IMR-90 (cell line): ENCODE data around the gene KCNAB2. TPM values are rescaled to one million over a fixed set of nuclear protein-coding genes. Genes with fewer than 3 reads are reported as not detected.

ENCODE experiments used
- ATAC-seq: fragments of 200-7000 bp; cut with Tn5 transposase; 2 replicates; pipeline ENCODE4 v1.9.1; 2020; ENCODE audit warnings: low read depth, mild to moderate bottlenecking, moderate library complexity
- BruUV-seq: library from RNA; stranded (reverse); fragments of 400-500 nt; replicated peaks from 2 replicates; lab custom pipeline; 2021; lab: Mats Ljungman, UMichigan
- CTCF ChIA-PET: fragments of 300-600 bp; formaldehyde crosslinking; extraction: SDS; loops from one replicate; lab custom pipeline; 2021; ENCODE audit warnings: antibody characterized with exemption; lab: Yijun Ruan, JAX
- POLR2A ChIA-PET: fragments of 300-600 bp; sonication (Branson Sonifier 250); formaldehyde crosslinking; loops from one replicate; lab custom pipeline; 2022; ENCODE audit warnings: antibody characterized with exemption; ENCODE audit not compliant: unreplicated experiment; lab: Charles Lee
- DNase-seq: peaks from one replicate; pipeline ENCODE4 v3.0.0; 2013
- H2AFZ ChIP-seq: replicated peaks from 2 replicates; pipeline ENCODE3; 2013; ENCODE audit warnings: low read length, mild to moderate bottlenecking; ENCODE audit not compliant: poor library complexity
- H2AK5ac ChIP-seq: 2 replicates; pipeline ENCODE4 v1.6.1; 2013; ENCODE audit warnings: low read depth, low read length, inconsistent platforms
- H2AK9ac ChIP-seq: replicated peaks from 2 replicates; pipeline ENCODE3; 2013; ENCODE audit warnings: mild to moderate bottlenecking, low read depth, low read length, moderate library complexity; ENCODE audit not compliant: poor library complexity
- H2BK120ac ChIP-seq: 2 replicates; pipeline ENCODE4 v1.6.1; 2013; ENCODE audit warnings: low read depth, low read length, inconsistent platforms
- H2BK15ac ChIP-seq: 3 replicates; pipeline ENCODE4 v1.6.1; 2013; ENCODE audit warnings: low read depth, low read length, inconsistent platforms
- H2BK20ac ChIP-seq: 2 replicates; pipeline ENCODE4 v1.6.1; 2013; ENCODE audit warnings: low read depth, mild to moderate bottlenecking, inconsistent platforms, low read length, moderate library complexity
- H2BK5ac ChIP-seq: 2 replicates; pipeline ENCODE4 v1.6.1; 2013; ENCODE audit warnings: mild to moderate bottlenecking, low read depth, low read length, inconsistent platforms; ENCODE audit not compliant: poor library complexity, severe bottlenecking
- H3K14ac ChIP-seq: replicated peaks from 2 replicates; pipeline ENCODE4 v1.6.1; 2013; ENCODE audit warnings: low read depth, low read length, inconsistent platforms
- H3K18ac ChIP-seq: 2 replicates; pipeline ENCODE4 v1.6.1; 2013; ENCODE audit warnings: low read depth, low read length, control low read depth
- H3K23ac ChIP-seq: 2 replicates; pipeline ENCODE4 v1.6.1; 2013; ENCODE audit warnings: low read depth, low read length, inconsistent platforms
- H3K27ac ChIP-seq: 2 replicates; pipeline ENCODE4 v1.5.1; 2013; ENCODE audit warnings: mild to moderate bottlenecking, control low read depth, low read length; ENCODE audit not compliant: insufficient read depth
- H3K27me3 ChIP-seq: 2 replicates; pipeline ENCODE4 v1.6.1; 2013; ENCODE audit warnings: low read length; ENCODE audit not compliant: control insufficient read depth, insufficient read depth
- H3K36me3 ChIP-seq: 2 replicates; pipeline ENCODE4 v1.6.1; 2013; ENCODE audit warnings: low read length, mixed read lengths; ENCODE audit not compliant: control insufficient read depth, insufficient read depth
- H3K4ac ChIP-seq: 2 replicates; pipeline ENCODE4 v1.6.1; 2013; ENCODE audit warnings: low read depth, low read length, inconsistent platforms
- H3K4me1 ChIP-seq: 2 replicates; pipeline ENCODE4 v1.6.1; 2013; ENCODE audit warnings: low read length, mixed read lengths; ENCODE audit not compliant: control insufficient read depth, insufficient read depth
- H3K4me2 ChIP-seq: 2 replicates; pipeline ENCODE4 v1.6.1; 2013; ENCODE audit warnings: low read depth, mild to moderate bottlenecking, control low read depth, low read length, moderate library complexity
- H3K4me3 ChIP-seq: 2 replicates; pipeline ENCODE4 v1.5.1; 2013; ENCODE audit warnings: low read depth, mild to moderate bottlenecking, control low read depth, low read length, moderate library complexity; ENCODE audit not compliant: insufficient read depth
- H3K56ac ChIP-seq: 2 replicates; pipeline ENCODE4 v1.6.1; 2013; ENCODE audit warnings: low read length, inconsistent platforms; ENCODE audit not compliant: insufficient read depth; ENCODE audit errors: extremely low read depth
- H3K79me1 ChIP-seq, 2 experiments: 2 replicates each; pipeline ENCODE4 v1.6.1; 2013; ENCODE audit warnings: low read length in 2 of 2, inconsistent platforms in 1 of 2, low read depth in 1 of 2
- H3K9ac ChIP-seq: 2 replicates; pipeline ENCODE4 v1.6.1; 2013; ENCODE audit warnings: low read depth, low read length, control low read depth
- H3K9me1 ChIP-seq: 2 replicates; pipeline ENCODE4 v1.6.1; 2013; ENCODE audit warnings: low read length, inconsistent platforms; ENCODE audit not compliant: insufficient read depth
- H3K9me3 ChIP-seq: 2 replicates; pipeline ENCODE4 v1.6.1; 2013; ENCODE audit warnings: low read length; ENCODE audit not compliant: control insufficient read depth, insufficient read depth
- H4K20me1 ChIP-seq: 2 replicates; pipeline ENCODE4 v1.6.1; 2013; ENCODE audit warnings: low read length, inconsistent platforms; ENCODE audit not compliant: insufficient read depth
- H4K5ac ChIP-seq: 2 replicates; pipeline ENCODE4 v1.6.1; 2013; ENCODE audit warnings: mild to moderate bottlenecking, low read depth, low read length, control low read depth
- H4K8ac ChIP-seq, 2 experiments: 2 replicates each; pipeline ENCODE4 v1.6.1; 2013; ENCODE audit warnings: low read depth in 2 of 2, low read length in 2 of 2, control low read depth in 1 of 2, inconsistent platforms in 1 of 2
- H4K91ac ChIP-seq: 2 replicates; pipeline ENCODE4 v1.6.1; 2013; ENCODE audit warnings: low read depth, low read length, inconsistent platforms; ENCODE audit not compliant: insufficient read depth
- BHLHE40 ChIP-seq: fragments of 150-350 bp; IDR thresholded peaks from 2 replicates; pipeline ENCODE4 v1.6.1; 2016; ENCODE audit warnings: mild to moderate bottlenecking, low read depth, low read length
- CEBPB ChIP-seq: IDR thresholded peaks from 2 replicates; pipeline ENCODE4 v1.6.1; 2012; ENCODE audit warnings: low read depth, low read length, improper control_type of control experiment
- FOS ChIP-seq: fragments of 150-350 bp; IDR thresholded peaks from 2 replicates; pipeline ENCODE4 v1.6.1; 2016; ENCODE audit warnings: low read depth, low read length
- MXI1 ChIP-seq: IDR thresholded peaks from 2 replicates; pipeline ENCODE4 v1.6.1; 2012; ENCODE audit warnings: low read depth, mild to moderate bottlenecking, low read length, moderate library complexity, borderline replicate concordance
- RAD21 ChIP-seq: IDR thresholded peaks from 2 replicates; pipeline ENCODE4 v1.6.1; 2012; ENCODE audit warnings: low read length, improper control_type of control experiment
- RCOR1 ChIP-seq: IDR thresholded peaks from 2 replicates; pipeline ENCODE4 v1.6.1; 2012; ENCODE audit warnings: mild to moderate bottlenecking, low read length, improper control_type of control experiment; ENCODE audit not compliant: insufficient replicate concordance
- SMC3 ChIP-seq: fragments of 150-350 bp; IDR thresholded peaks from 2 replicates; pipeline ENCODE4 v1.6.1; 2016; ENCODE audit warnings: low read depth, mild to moderate bottlenecking, antibody characterized with exemption, low read length, moderate library complexity
- USF2 ChIP-seq: fragments of 150-350 bp; IDR thresholded peaks from 2 replicates; pipeline ENCODE4 v1.6.1; 2017; ENCODE audit warnings: mild to moderate bottlenecking, antibody characterized with exemption, low read length, low read depth
- WGBS, 2 experiments: methylation state at CpG; one replicate each; pipeline versions ENCODE4 v1.1.5 to v1.1.7; 2013; ENCODE audit warnings: missing lambda C conversion rate in 2 of 2; ENCODE audit not compliant: insufficient read length in 1 of 2; ENCODE audit errors: extremely low coverage in 2 of 2; 5-methylcytosine and 5-hydroxymethylcytosine counted together
- dilution Hi-C: fragments of 300-500 bp; cut with HindIII; formaldehyde crosslinking; loops from one replicate; pipeline ENCODE4 v1.14.3; 2018; ENCODE audit warnings: low sequenced_read_pairs; ENCODE audit not compliant: unreplicated experiment
- in situ Hi-C: fragments of 300-500 bp; cut with MboI; formaldehyde crosslinking; loops from 3 replicates; pipeline ENCODE4 v1.14.3; 2019; ENCODE audit warnings: low sequenced_read_pairs, inconsistent platforms, mixed read lengths
- intact Hi-C: fragments of 100-400 bp; cut with micrococcal nuclease; formaldehyde crosslinking; loops from 2 replicates; pipeline ENCODE4 v1.10.0; 2022
- polyA plus RNA-seq, 3 experiments: library from polyadenylated mRNA; depleted of rRNA; stranded (reverse); fragments of >200 nt; gene quantifications; 2 replicates each; pipeline ENCODE4 v1.2.3, GENCODE V29; 2012; ENCODE audit warnings: low replicate concordance in 1 of 3
- total RNA-seq: library from RNA; depleted of rRNA; stranded (reverse); fragments of >200 nt; gene quantifications from 2 replicates; pipeline ENCODE4 v1.2.3, GENCODE V29; 2012
- TF ChIP-seq, protein P1 (sequence below): fragments of 150-350 bp; IDR thresholded peaks from 2 replicates; pipeline ENCODE4 v1.6.1; 2016; ENCODE audit warnings: low read depth, mild to moderate bottlenecking, low read length, moderate library complexity, borderline replicate concordance
- TF ChIP-seq, protein P2 (sequence below): conservative IDR thresholded peaks from 2 replicates; pipeline ENCODE4 v1.5.1; 2012; ENCODE audit warnings: mild to moderate bottlenecking, low read depth, low read length, improper control_type of control experiment

KCNAB2 gene
- total and polyA plus RNA-seq, 2 of the 4 experiments (the other 2 are of a cell fraction) = 1.3 to 4.2 TPM

DNA sequence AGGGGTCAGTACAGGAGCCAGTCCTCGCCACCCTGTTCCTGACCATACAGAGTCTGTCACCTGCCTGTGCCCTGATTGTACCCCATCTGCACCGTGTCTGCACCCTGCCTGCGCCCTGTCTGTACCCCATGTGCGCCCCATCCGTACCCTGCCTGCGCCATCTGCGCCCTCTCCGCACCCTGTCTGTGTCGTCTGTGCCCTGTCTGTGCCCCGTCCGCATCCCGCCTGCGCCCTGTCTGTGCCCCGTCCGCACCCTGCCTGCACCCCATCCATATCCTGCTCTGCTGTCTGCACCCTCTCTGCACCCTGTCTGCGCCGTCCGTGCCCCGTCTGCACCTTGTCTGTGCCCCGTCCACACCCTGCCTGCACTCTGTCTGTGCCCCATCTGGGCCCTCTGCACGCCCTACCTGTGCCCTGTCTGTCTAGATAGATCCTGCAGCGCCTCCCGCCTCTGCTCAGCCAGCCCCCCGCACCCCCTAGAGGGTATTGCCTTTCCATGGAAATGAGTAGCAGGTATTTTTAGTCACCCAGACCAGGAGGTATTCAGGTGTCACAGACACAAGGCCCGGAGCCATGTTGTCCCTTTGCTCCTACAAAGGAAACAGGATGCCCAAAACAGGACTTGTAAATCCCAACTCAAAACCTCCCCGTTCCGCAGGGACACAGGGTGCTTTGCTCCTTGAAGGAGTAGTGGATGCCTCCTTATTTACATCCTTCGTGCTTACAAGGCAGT is 45.8 kb upstream of the KCNAB2 start:
- intact Hi-C loops = no loop called here
- Histone ChIP-seq H3K4ac (no peak overlapping the region), H3K9me3 (no peaks in the 10 kb centered on the region), H3K36me3 (no peaks in the 10 kb centered on the region), H2BK120ac (no peak overlapping the region), H3K4me1 (no peaks in the 10 kb centered on the region), H4K8ac (no peak overlapping the region), H4K91ac (no peak overlapping the region), H3K4me2 (no peak overlapping the region), H2AK5ac (no peak overlapping the region), H3K27ac (no peak overlapping the region), H2AFZ (no peak overlapping the region), H2BK5ac (no peak overlapping the region), H4K5ac (no peak overlapping the region), H2BK20ac (no peak overlapping the region), H3K9me1 (no peaks in the 10 kb centered on the region), H3K56ac (no peak overlapping the region), H3K14ac (no peak overlapping the region), H2BK15ac (no peak overlapping the region), H3K79me1 (no peaks in the 10 kb centered on the region), H3K27me3 (no peaks in the 10 kb centered on the region; the same call in 1 of the 2 replicates), H2AK9ac (no peak overlapping the region), H3K4me3 (no peak overlapping the region), H3K18ac (no peak overlapping the region), H3K9ac (no peak overlapping the region), H3K23ac (no peak overlapping the region), H4K20me1 (no peaks in the 10 kb centered on the region; the same call in 1 of the 2 replicates)
- CTCF ChIA-PET = no interaction called here
- ATAC-seq = no peak
- 92% methylated on average over 21 of the region's 28 CpGs; no CpG with 5 or more reads in 1 of the 2 experiments for WGBS, 2 experiments
- in situ Hi-C loops = no loop called here
- no peak for DNase-seq
- dilution Hi-C loops = no loop called here
- TF ChIP-seq USF2 = no peak
- no peak for TF ChIP-seq RCOR1
- no peak for TF ChIP-seq CEBPB
- TF ChIP-seq MXI1 = no peak
- TF ChIP-seq BHLHE40 = no peak
- no peak for TF ChIP-seq FOS
- TF ChIP-seq, protein P1, sequence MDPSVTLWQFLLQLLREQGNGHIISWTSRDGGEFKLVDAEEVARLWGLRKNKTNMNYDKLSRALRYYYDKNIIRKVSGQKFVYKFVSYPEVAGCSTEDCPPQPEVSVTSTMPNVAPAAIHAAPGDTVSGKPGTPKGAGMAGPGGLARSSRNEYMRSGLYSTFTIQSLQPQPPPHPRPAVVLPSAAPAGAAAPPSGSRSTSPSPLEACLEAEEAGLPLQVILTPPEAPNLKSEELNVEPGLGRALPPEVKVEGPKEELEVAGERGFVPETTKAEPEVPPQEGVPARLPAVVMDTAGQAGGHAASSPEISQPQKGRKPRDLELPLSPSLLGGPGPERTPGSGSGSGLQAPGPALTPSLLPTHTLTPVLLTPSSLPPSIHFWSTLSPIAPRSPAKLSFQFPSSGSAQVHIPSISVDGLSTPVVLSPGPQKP = no peak
- TF ChIP-seq SMC3 = no peak
- TF ChIP-seq, protein P2, sequence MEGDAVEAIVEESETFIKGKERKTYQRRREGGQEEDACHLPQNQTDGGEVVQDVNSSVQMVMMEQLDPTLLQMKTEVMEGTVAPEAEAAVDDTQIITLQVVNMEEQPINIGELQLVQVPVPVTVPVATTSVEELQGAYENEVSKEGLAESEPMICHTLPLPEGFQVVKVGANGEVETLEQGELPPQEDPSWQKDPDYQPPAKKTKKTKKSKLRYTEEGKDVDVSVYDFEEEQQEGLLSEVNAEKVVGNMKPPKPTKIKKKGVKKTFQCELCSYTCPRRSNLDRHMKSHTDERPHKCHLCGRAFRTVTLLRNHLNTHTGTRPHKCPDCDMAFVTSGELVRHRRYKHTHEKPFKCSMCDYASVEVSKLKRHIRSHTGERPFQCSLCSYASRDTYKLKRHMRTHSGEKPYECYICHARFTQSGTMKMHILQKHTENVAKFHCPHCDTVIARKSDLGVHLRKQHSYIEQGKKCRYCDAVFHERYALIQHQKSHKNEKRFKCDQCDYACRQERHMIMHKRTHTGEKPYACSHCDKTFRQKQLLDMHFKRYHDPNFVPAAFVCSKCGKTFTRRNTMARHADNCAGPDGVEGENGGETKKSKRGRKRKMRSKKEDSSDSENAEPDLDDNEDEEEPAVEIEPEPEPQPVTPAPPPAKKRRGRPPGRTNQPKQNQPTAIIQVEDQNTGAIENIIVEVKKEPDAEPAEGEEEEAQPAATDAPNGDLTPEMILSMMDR = no peak
- no peak for TF ChIP-seq RAD21
- BruUV-seq = no TSS peak
- POLR2A ChIA-PET = no interaction called here
